HG02798 (cell line): ENCODE data around the gene CTNNA3.

Experiments
- ATAC-seq: cut with Tn5 transposase; IDR thresholded peaks from one replicate; pipeline ENCODE4 v1.9.1; 2021; ENCODE audit warnings: mild to moderate bottlenecking; ENCODE audit not compliant: unreplicated experiment, poor library complexity

The CTNNA3 gene

GRCh38 chr10:67075491-67075971 is 620.5 kb downstream of the CTNNA3 start:
- no peak for ATAC-seq

- no peak for ATAC-seq
Observed at GRCh38 chr10:67072654-67073053, 623.3 kb downstream of the CTNNA3 start.

- no peak for ATAC-seq
Observed at GRCh38 chr10:67050415-67050814, 645.6 kb downstream of the CTNNA3 start.

DNA sequence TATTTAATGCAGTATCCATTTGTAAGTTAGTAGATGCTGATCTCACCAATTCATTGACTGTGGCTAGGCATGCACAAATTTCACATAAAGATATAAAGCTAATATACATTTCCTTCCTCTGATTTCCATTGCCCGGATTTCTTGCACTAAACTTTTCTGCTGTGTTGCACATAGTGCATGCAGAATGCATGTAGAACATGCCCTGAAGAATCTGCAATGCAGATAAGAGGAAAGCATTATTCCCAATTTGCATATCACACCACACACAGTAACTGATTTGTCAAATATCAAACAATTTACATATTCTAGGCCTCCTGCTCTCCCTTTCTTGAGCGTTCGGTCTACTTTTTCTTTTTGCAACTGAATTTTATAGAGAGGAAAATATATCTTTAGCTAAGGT is 646.0 kb downstream of the CTNNA3 start:
- no peak for ATAC-seq

DNA sequence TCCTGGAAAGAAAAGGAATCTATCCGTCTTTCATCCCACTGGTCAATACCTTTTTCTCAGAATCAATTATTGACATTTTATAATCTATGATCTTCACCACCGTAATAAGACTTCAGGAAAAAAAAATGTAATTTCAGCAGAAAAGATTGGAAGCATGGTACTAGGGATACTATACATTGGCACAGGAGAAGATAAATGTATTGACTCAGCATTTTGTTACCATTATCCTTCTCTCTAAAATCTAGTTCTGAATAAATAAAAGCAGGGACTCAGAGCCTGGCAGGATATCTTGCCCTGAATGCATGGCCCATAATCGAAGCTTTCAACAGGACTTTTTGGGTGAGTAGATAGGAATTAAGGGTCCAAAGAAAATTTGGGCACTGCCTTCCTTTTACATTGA is 649.5 kb downstream of the CTNNA3 start:
- no peak for ATAC-seq

GRCh38 chr10:67045404-67045803 is 650.6 kb downstream of the CTNNA3 start:
- ATAC-seq, result no peak

GRCh38 chr10:67043041-67043440 is 653.0 kb downstream of the CTNNA3 start:
- ATAC-seq, result no peak

DNA sequence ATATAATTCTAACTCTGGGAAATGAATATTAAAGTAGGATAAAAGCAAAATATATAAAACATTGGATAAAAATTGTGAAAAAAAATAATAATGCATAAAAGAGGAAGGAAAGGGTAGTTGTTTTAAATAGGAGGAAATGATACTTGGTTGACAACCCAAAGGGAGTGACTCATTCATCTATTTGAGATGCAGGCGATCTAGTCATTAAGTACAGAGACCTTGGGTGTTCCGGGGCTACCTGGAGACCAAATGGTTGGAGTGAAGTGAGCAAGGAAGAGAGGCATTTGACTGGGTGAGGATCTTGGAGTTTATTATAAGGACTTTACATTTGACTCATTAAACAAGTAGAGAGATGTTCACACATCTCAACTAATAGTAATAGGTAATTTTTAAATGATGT is 659.2 kb downstream of the CTNNA3 start:
- no peak for ATAC-seq

- ATAC-seq, result no peak
Observed at GRCh38 chr10:67033878-67034277, 662.1 kb downstream of the CTNNA3 start.

- ATAC-seq, result no peak
Observed at GRCh38 chr10:67022099-67022498, 673.9 kb downstream of the CTNNA3 start.

- ATAC-seq, result no peak
Observed at GRCh38 chr10:67017218-67017617, 678.8 kb downstream of the CTNNA3 start.

- ATAC-seq, result no peak
Observed at GRCh38 chr10:67015225-67015624, 680.8 kb downstream of the CTNNA3 start.

- ATAC-seq, result no peak
Observed at GRCh38 chr10:67011981-67012380, 684.0 kb downstream of the CTNNA3 start.

DNA sequence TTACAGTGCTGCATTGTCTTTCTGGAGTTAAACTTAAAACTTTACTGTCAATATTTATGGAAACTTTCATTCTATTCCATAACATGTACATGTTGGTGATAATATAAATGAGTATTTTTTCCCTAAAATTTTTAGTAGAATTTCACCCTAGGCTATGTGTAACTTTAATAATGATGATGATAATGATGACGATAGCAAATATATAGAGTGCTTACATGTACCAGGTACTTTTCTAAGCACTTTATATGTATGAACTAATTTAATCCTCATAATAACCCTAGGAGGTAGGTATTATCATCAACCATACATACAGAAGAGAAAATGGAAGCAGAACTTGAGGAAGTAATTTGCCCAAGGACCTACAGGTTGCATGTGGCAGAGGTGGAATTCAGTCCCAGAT is 684.5 kb downstream of the CTNNA3 start:
- ATAC-seq, result no peak

- no peak for ATAC-seq
Observed at GRCh38 chr10:67005981-67006380, 690.0 kb downstream of the CTNNA3 start.

DNA sequence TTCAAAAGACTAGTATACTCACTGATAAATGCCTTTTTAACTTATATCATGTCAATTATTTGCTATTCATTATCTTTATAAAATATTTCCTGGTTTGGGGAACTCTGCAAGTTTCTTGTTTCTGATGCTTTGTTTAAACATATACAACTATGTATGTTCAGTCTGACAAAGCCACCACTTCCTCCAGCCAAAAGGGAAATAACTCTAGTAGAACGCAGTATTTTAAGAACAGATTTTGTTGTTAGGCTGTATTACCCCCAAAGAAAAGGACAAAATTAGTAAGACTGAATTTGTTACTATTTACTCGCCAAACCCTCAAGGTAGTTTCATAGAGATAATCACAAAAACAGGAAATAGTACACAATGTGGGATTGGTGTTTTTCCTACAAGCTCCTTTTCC is 691.3 kb downstream of the CTNNA3 start:
- no peak for ATAC-seq

- no peak for ATAC-seq
Observed at GRCh38 chr10:66999762-67000545, 696.0 kb downstream of the CTNNA3 start.

DNA sequence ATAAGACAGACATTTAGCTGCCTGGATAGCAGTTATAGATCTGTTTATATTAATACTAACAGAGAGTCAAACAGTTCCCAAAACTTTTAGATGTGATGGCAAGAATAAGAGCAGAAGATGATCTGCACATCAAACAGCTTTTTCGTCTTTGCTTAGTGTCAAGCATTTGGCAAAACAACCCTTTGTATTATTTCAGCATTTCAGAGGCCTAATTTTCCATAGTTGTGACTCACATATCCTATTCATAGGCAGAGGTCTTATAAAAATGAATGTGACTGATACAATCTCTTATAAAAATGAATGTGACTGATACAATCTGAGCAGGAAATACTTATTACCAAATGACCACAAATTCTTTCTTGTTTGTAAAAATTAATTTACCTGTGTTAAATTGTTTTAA is 699.0 kb downstream of the CTNNA3 start:
- ATAC-seq, result no peak

DNA sequence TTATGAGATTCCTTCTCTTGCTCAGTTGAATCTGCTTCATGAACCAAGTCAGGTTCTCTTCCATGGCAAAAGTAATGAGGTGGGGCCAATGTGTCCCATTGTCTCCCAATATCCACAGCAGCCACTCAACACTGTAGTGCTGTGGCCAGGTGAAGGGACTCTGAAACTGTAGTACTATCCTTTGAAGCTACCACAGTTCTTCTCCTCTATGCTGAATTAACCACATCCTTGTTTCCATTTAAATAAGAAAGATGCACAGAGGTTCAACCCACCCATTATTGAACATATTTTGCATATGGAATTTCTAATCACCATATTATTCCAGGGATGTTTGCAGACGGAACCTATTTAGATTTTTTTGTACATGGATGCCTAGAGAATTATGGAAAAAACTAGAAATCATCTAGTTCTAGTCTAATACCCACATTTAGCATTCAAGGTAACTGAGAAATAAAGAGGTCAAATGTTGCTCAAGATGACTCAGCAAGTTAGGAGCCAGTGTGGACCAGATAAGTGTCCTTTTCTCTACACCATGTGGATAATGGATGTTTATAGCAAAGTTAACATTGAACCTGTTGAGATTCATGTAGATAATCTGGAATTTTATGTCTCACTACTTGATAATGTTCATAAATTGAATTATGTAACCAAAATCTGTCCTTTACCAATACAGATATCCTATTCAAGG is 705.7 kb downstream of the CTNNA3 start:
- no peak for ATAC-seq

- no peak for ATAC-seq
Observed at GRCh38 chr10:66983475-66983818, 712.5 kb downstream of the CTNNA3 start.

- ATAC-seq, result no peak
Observed at GRCh38 chr10:66982792-66983474, 713.1 kb downstream of the CTNNA3 start.
